ENCODE measurements around the gene SHB. TPM values are rescaled to one million over a fixed set of nuclear protein-coding genes. Genes with fewer than 3 reads are reported as not detected.

SHB gene
- total RNA-seq, 2 donors from 2014 or later, result 25.2 to 29.3 TPM

DNA sequence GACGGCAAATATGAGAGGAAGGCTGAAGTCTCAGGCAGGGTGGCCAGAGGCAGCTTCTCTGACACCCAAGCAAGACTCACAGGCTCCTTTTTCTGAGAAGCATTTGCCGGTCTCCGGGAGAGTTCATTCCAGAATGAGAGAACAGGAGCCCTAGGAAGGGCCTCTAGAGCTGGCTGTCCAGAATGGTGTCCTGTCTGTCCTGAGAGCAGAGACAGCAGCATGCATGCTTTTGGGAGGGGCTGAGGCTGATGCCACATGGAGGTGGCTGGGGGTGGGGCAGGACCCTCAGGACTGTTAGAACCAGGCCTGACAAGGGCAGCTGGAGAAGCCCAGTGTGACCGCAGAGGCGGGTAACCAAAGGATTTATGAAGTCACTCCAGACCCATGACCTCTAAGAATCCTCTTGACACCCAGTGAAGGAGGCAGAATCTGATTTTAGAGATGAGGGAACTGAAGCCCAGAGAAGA lies 60.0 kb downstream of the SHB start:
- Histone ChIP-seq H3K4me1 (peaks cover 21% of the 10 kb centered on the region), H3K36me3 (replicated peaks in 1 of 2; ENCODE audit: insufficient read depth in 1 of 2, low read depth in 2 of 2) (no peaks in the 10 kb centered on the region), H3K27ac (peak overlapping the region in 2 of 4 donors; percentile 22 to 33), H3K4me3 (no peak overlapping the region), H3K27me3 (no peaks in the 10 kb centered on the region), H3K9me3 (no peaks in the 10 kb centered on the region)
- DNase-seq, result no peak
- ATAC-seq, result no peak
- TF ChIP-seq, protein P1, sequence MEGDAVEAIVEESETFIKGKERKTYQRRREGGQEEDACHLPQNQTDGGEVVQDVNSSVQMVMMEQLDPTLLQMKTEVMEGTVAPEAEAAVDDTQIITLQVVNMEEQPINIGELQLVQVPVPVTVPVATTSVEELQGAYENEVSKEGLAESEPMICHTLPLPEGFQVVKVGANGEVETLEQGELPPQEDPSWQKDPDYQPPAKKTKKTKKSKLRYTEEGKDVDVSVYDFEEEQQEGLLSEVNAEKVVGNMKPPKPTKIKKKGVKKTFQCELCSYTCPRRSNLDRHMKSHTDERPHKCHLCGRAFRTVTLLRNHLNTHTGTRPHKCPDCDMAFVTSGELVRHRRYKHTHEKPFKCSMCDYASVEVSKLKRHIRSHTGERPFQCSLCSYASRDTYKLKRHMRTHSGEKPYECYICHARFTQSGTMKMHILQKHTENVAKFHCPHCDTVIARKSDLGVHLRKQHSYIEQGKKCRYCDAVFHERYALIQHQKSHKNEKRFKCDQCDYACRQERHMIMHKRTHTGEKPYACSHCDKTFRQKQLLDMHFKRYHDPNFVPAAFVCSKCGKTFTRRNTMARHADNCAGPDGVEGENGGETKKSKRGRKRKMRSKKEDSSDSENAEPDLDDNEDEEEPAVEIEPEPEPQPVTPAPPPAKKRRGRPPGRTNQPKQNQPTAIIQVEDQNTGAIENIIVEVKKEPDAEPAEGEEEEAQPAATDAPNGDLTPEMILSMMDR (IDR thresholded peaks at IDR 0.05), result no peak
- TF ChIP-seq POLR2A (IDR thresholded peaks at IDR 0.05), result no peak
- intact Hi-C loops (cut with DNase I), result no loop called here
- WGBS, 2 donors, result 97 to 100% methylated on average over 4 of the region's 5 CpGs

DNA sequence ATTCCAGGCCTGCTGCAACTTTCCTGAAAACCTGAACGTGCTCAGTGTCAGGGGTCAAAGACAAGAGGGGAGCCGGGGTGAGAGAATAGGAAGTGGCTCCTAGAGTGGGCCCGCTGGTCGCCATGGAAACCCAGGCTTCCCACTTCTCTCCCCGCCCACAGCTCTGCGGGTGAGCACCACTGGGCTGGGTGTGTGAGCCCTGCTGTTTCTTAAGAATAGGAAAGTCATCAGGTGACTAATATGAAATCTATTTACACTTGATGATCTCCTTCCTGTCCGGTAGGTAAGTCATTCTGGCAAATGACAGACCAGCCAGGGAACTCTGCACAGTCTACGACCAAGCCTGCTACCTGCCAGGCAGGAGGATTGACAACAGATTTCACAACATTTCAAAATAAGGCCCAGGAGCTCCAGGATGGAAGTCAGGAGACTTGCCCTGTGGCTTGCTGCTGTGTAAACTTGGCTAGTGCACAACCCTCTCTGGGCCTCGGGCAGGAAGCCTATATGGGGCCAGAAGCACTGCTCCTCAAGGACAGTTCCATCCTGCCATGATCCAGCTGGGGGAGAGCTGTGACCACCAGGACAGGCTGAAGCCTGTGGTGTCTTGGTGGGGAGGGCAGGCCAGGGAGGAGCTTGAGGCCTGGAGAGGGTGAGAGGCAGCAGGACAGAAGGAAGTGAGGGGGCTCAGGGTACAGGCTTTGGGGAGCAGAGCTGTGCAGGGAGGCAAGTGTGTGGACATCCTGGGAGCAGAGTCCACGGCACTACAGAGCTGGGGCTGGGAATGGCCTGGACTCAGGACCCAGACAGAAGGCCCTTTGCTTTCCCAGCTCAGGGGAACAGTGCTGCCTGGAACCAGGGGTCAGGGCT lies 60.6 kb downstream of the SHB start:
- H3K27ac ChIP-seq, result peak overlapping the region in 3 of 4 donors; percentile 22 to 33 (median 30)
- no peak overlapping the region for H3K4me3 ChIP-seq
- 54 to 62% methylated on average over 9 to 10 of the region's 10 CpGs for whole genome bisulfite sequencing, 2 donors
- H3K27me3 ChIP-seq, result no peaks in the 10 kb centered on the region
- TF ChIP-seq, protein P1 (IDR thresholded peaks at IDR 0.05), result no peak
- no peak for TF ChIP-seq POLR2A (IDR thresholded peaks at IDR 0.05)
- peak; percentile 54 for ATAC-seq
- H3K4me1 ChIP-seq, result peaks cover 21% of the 10 kb centered on the region
- no peaks in the 10 kb centered on the region for H3K9me3 ChIP-seq
- no peaks in the 10 kb centered on the region for H3K36me3 ChIP-seq (replicated peaks in 1 of 2; ENCODE audit: insufficient read depth in 1 of 2, low read depth in 2 of 2)
- DNase-seq, result peak in 2 of 4 donors; percentile 58 to 71
- intact Hi-C loops (cut with DNase I), result no loop called here

DNA sequence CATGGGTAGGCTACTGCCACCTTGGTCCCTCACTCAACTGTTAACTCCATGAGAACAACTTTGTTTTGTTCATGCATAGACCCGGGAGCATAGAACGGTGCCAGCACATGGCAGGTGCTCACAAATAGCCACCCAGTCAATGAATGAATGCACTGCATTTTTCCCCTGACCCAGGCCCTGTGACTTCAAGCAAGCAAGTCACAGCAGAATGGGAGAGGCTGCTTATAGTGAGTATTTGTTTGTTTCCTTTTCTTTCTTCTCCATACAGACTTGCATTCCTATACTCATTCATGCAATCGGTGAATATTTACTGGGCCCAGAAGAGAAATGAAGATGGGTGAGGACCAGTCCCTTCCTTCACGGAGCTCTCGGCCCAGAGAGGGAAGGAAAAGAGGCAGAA lies 62.0 kb downstream of the SHB start:
- H3K9me3 ChIP-seq, result no peaks in the 10 kb centered on the region
- 86 to 89% methylated on average over 5 of the region's 5 CpGs for WGBS, 2 donors
- DNase-seq, result no peak
- no peaks in the 10 kb centered on the region for H3K36me3 ChIP-seq (replicated peaks in 1 of 2; ENCODE audit: insufficient read depth in 1 of 2, low read depth in 2 of 2)
- H3K4me3 ChIP-seq, result no peak overlapping the region
- no peak overlapping the region for H3K27ac ChIP-seq
- H3K4me1 ChIP-seq, result peaks cover 21% of the 10 kb centered on the region
- no peaks in the 10 kb centered on the region for H3K27me3 ChIP-seq
- intact Hi-C loops (cut with DNase I), result no loop called here
- TF ChIP-seq, protein P1 (IDR thresholded peaks at IDR 0.05), result no peak
- no peak for TF ChIP-seq POLR2A (IDR thresholded peaks at IDR 0.05)
- ATAC-seq, result no peak

DNA sequence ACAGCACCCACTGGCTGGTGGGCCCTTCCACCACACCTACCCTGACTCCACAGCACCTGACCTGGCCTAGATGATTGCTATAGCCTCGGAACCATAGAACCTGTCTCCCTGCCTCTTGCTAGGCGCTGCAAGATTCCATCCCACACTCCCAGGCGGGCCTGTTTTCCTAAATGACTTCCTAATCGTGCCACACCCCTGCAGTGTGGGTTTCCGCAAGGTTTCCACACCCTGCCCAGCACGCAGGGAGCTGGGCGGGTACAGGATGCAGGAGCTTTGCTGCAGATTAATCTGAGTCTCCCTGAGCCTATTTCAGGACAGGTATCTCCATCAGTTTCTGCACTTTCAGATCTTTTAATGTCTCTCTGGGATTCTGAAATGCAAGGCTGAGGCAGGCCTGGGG lies 62.9 kb downstream of the SHB start:
- ATAC-seq (no peak), DNase-seq (no peak)
- intact Hi-C loops (cut with DNase I), result no loop called here
- no peak for TF ChIP-seq POLR2A (IDR thresholded peaks at IDR 0.05)
- TF ChIP-seq, protein P1 (IDR thresholded peaks at IDR 0.05), result no peak
- H3K27ac ChIP-seq, result no peak overlapping the region
- no peaks in the 10 kb centered on the region for H3K27me3 ChIP-seq
- peaks cover 21% of the 10 kb centered on the region for H3K4me1 ChIP-seq
- no peak overlapping the region for H3K4me3 ChIP-seq
- H3K9me3 ChIP-seq, result no peaks in the 10 kb centered on the region
- WGBS, 2 donors, result 82% methylated on average over 7 of the region's 7 CpGs
- no peaks in the 10 kb centered on the region for H3K36me3 ChIP-seq (replicated peaks in 1 of 2; ENCODE audit: insufficient read depth in 1 of 2, low read depth in 2 of 2)

Data from body of pancreas (tissue), 4 donors.